ENCODE results near the gene CYB5A.
"Not testable (repeated sequence)": the region's sequence is repeated elsewhere in the genome, so short reads cannot be mapped to it uniquely, and the experiment has no call there.

Gene CYB5A

GRCh38 chr18:74292982-74293381 lies 1.2 kb upstream of the CYB5A start:
- not testable (repeated sequence) for DNase-seq

GRCh38 chr18:74292541-74292858 lies 737 bp upstream of the CYB5A start:
- DNase-seq, result no peak

- DNase-seq, result no peak
These were observed 342 bp downstream of the CYB5A start for GRCh38 chr18:74291472-74291770.

- DNase-seq, result no peak
These were observed 830 bp downstream of the CYB5A start for GRCh38 chr18:74290794-74291471.

GRCh38 chr18:74290021-74290420 lies 1.7 kb downstream of the CYB5A start:
- no peak for DNase-seq

- DNase-seq, result no peak
These were observed 2.6 kb downstream of the CYB5A start for GRCh38 chr18:74289137-74289536.

- DNase-seq, result no peak
These were observed 3.0 kb downstream of the CYB5A start for GRCh38 chr18:74288730-74289129.

DNA sequence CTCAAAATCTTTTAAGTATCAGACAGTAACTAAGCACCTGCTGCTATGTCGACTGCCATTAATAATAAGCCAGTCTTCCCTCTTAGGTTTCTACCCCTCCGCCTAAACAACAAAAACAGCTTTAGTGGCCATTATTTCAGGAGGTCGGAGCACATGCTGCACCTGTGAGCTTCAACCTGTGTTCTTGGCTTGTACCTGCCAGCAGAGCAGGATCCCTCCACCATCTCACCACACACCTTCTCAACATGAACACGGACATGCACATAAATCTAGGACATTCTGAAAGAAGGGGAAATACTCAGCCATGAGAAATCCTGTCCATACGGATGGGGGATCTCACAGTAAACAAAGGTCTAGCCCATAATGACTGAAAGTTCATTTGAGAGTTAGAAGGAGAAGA lies 3.7 kb downstream of the CYB5A start:
- DNase-seq, result no peak

DNA sequence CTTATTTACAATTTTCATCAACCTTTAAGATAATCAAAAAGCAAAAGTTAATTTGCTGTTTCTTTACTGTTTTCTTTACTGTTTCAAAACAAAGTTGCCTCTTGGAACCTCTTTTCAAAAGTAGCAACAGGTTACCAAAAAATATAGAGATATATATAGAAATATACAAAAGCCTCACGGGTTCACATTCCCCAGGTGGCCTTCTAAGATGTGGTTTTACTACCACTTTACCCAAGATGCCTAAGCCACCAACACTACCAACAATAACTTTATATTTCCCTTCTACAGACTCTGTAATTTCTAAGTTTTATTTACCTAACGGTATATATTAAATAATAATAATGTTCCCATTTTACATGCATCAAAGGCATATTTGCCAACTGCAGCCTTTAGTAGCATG lies 4.9 kb downstream of the CYB5A start:
- no peak for DNase-seq

DNA sequence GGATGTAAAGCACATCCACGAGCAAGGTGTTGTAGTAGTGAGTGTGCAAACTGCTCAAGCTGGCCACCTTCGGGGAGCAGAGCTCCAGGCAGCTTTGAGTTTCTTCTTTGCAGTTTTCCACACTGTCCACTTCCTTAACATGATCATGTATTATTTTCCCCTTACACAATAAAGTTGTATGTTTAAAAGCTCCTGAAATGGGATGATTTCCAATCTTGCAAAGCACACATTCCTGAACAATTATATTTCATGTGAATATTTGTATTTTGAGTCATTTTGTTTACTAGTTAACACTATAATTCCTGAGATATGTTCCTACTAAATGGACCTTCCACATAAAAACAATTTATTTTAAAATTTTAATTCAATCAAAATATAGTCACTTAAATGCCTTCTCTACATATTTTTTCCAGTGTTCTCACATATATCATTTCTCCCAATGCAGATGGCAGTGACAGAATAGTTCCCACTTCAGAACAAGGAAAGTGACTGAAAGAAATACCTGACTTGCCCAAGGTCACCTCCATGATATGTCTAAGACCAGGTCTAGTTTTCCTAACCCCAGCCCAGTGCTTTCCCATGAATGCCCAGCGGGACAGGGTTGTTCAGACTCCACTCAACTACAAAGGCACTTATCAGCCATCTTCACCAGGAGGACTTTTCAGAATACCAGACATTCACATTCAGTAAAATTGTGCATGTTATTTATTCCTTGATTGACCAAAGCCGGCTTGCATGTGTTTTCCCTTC lies 5.5 kb downstream of the CYB5A start:
- no peak for DNase-seq

GRCh38 chr18:74285583-74285982 lies 6.2 kb downstream of the CYB5A start:
- not testable (repeated sequence) for DNase-seq

GRCh38 chr18:74284980-74285355 lies 6.8 kb downstream of the CYB5A start:
- no peak for DNase-seq

GRCh38 chr18:74284191-74284979 lies 7.4 kb downstream of the CYB5A start:
- DNase-seq, result no peak

DNA sequence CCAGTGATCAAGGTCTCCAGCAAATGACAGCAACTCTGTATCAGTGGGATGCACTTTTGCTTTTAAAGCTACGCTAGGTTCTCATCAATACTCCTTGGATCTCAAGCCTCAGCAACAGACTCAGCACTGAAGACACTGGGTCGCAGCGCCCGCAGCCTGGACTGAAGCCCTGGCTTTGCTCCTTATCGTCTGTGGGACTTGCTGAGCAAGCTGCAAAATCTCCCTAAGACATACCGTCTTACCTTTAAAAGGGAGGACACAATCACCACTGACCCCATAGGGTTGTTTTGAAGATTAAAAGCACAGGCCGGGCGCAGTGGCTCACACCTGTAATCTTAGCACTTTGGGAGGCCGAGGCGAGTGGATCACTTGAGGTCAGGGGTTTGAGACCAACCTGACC lies 8.1 kb downstream of the CYB5A start:
- no peak for DNase-seq

DNA sequence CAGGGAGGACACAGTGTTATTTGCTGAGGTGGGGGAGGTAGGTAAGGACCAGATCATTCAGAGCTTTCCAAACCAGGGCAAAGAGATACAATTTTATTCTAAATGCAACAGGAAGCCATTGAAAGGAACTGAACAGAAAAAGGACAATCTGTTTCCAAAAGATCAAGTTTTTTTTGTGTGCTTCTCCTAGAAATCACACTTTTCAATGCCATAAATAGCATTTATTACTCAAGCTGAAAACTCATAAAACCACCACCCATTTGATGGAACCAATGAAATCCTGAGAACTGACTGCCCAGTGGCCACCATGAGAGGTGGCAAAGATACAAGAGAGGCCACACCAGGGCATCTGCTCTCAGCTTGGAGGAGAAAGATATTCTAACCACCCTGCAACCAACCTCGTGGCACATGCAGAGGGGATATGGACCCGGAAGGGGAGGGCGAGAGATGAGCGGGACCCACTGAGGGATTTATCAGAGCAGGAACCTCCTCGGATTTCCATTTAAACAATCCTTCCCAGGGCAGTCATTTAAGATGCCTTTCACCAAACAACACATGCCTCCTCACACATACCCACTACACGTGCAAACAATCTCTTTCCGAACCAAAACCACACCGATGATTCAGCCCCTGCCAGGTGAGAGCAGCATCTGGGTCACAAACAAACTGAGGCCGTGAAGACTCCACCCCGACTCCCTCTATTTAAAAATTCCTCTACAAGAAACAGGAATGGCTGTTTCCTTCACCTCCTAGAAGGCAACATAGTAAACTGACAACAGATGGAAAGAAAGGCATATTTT lies 8.8 kb downstream of the CYB5A start:
- no peak for DNase-seq

DNA sequence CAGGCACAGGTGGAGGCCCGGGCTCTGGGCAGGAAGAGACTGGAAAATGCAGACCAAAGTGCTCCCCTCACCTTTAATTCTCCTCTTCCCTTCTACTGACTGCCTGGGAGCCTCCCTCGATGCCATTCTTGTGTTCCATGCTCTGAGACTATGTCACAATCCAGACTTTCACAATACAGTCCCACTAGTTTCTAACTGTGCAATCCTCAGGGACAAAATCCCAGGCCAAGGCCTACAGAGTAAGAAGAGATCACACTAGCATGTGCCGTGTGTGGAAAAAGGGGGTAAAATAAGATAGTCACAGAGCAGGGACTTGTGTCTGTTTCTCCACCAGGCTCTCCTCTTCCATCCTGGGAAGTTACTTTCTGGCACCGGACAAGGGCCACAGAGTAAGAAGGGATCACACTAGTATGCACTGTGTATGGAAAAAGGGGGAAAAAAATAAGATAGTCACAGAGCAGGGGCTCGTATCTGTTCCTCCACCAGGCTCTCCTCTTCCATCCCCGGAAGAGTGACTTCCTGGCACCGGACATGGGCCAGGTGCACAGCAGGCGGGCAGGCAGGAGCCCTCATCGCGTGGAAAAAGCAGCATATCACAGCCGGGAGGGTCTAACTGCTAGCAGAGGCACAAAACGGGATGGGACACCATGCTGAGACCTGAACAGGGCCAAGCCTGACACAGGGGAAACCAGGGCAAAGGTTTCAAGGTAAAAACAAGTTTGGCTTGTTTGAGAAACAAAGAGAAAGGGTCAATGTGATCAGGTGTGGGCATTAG lies 9.6 kb downstream of the CYB5A start:
- no peak for DNase-seq

DNA sequence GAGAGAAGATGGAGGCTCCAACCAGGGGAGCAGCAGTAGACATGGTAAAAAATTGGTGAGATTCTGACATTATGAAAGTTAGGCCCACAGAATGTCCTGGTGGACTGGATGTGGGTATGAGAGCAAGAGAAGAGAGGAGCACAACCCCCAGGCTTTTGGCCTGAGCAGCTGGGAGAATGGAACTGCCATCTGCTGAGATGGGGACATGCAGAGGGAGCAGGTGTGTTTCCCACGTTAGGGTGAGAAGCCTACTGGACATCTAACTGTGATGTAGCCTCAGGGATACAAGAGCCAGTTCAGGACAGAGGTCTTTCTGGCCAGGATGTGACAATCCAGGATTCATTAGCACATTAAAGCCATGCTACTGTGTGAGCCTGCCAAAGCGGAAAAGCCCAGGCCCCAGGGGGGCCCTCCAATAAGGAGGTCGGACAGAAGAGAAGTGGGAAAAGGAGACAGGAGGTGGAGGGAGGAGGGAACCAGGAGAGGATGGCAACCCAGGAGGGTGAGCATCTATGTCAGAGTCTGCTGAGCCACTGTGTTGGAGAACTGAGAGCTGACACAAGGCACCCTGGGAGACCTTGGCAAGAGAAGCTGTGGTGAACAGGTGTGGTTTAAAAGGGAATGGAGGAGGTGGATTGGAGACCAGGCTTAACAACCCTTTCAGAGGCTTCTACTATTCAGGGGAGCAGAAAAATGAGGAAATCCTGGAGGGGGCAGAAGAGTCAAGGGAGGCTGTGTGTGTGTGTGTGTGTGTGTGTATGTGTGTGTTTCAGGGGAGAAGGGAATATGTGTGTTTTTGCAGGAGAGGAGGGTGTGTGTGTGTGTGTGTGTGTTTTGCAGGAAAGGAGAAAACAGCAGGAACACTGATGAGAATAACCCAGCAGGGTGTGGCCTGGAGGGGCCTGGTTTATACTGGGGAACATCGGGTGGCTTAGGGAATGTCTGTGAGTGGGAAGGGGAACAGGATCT lies 10.5 kb downstream of the CYB5A start:
- no peak for DNase-seq

DNA sequence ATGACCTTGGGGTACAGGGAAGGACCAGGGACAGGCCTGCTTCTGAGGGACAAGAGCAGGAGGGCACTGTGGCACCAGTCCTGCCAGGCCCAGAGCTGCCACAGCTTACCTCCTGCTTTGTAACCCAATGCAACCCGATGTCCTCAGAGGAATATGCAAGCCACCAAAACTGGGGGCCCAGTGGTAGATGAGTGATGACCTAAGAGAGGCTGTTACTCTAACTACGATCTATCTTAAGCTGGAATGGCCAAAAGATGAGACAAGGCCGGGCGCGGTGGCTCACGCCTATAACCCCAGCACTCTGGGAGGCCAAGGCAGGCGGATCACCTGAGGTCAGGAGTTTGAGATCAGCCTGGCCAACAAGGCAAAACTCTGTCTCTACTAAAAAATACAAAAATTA lies 12.8 kb downstream of the CYB5A start:
- no peak for DNase-seq

GRCh38 chr18:74278058-74278457 lies 13.7 kb downstream of the CYB5A start:
- DNase-seq, result no peak

- no peak for DNase-seq
These were observed 14.5 kb downstream of the CYB5A start for GRCh38 chr18:74277296-74277695.

GRCh38 chr18:74276609-74277008 lies 15.2 kb downstream of the CYB5A start:
- DNase-seq, result no peak

All from KG1 (cell line).